ENCODE data around the gene TRAPPC11.
"Not testable (repeated sequence)": the region's sequence is repeated elsewhere in the genome, so short reads cannot be mapped to it uniquely, and the experiment has no call there.

Gene TRAPPC11

GRCh38 chr4:183659029-183659871 lies at the start of gene TRAPPC11, which contains the start of gene RWDD4:
TSS of gene TRAPPC11 (plus strand) at chr4:183659293. CDS start at chr4:183663868, 4,575 bp downstream.
TSS of gene RWDD4 (minus strand) at chr4:183659185. CDS start at chr4:183658952, 233 bp downstream.
- H3K27ac Mint-ChIP-seq: peak within 1 kb of the TSS; percentile 96
- H3K4me1 Mint-ChIP-seq (ENCODE audit: low read depth): peaks cover 28% of the 10 kb centered on the region
- H3K4me3 Mint-ChIP-seq: peak within 1 kb of the TSS; percentile 98
- peaks cover 6% of the 10 kb centered on the region for H3K36me3 Mint-ChIP-seq (ENCODE audit: low read depth)
- no peaks in the 10 kb centered on the region for H3K27me3 Mint-ChIP-seq (ENCODE audit: low read depth)
- no peaks in the 10 kb centered on the region for H3K9me3 Mint-ChIP-seq

- Mint-ChIP-seq H3K27ac (no peak overlapping the region), H3K27me3 (ENCODE audit: low read depth) (no peaks in the 10 kb centered on the region), H3K4me1 (ENCODE audit: low read depth) (no peaks in the 10 kb centered on the region)
These were observed 49.1 kb upstream of the TRAPPC11 start for GRCh38 chr4:183610033-183610432.

GRCh38 chr4:183610613-183611012 lies 48.5 kb upstream of the TRAPPC11 start:
- Mint-ChIP-seq H3K27ac (no peak overlapping the region), H3K27me3 (ENCODE audit: low read depth) (no peaks in the 10 kb centered on the region), H3K4me3 (no peak overlapping the region), H3K9me3 (no peaks in the 10 kb centered on the region), H3K4me1 (ENCODE audit: low read depth) (no peaks in the 10 kb centered on the region), H3K36me3 (ENCODE audit: low read depth) (no peaks in the 10 kb centered on the region)

More at GRCh38 chr4:183610033-183610432, 49.1 kb upstream of the TRAPPC11 start:
- H3K36me3 Mint-ChIP-seq (ENCODE audit: low read depth): no peaks in the 10 kb centered on the region
- no peak overlapping the region for H3K4me3 Mint-ChIP-seq
- H3K9me3 Mint-ChIP-seq: no peaks in the 10 kb centered on the region

GRCh38 chr4:183611210-183611830 lies 47.8 kb upstream of the TRAPPC11 start:
- Mint-ChIP-seq H3K4me1 (ENCODE audit: low read depth) (no peaks in the 10 kb centered on the region), H3K9me3 (no peaks in the 10 kb centered on the region), H3K27ac (no peak overlapping the region), H3K4me3 (no peak overlapping the region), H3K27me3 (ENCODE audit: low read depth) (no peaks in the 10 kb centered on the region), H3K36me3 (ENCODE audit: low read depth) (no peaks in the 10 kb centered on the region)

GRCh38 chr4:183612329-183613250 lies 46.5 kb upstream of the TRAPPC11 start:
- Mint-ChIP-seq H3K9me3 (no peaks in the 10 kb centered on the region), H3K4me3 (no peak overlapping the region), H3K4me1 (ENCODE audit: low read depth) (no peaks in the 10 kb centered on the region), H3K36me3 (ENCODE audit: low read depth) (no peaks in the 10 kb centered on the region), H3K27me3 (ENCODE audit: low read depth) (no peaks in the 10 kb centered on the region), H3K27ac (no peak overlapping the region)

- H3K36me3 Mint-ChIP-seq (ENCODE audit: low read depth): no peaks in the 10 kb centered on the region
- no peak overlapping the region for H3K27ac Mint-ChIP-seq
- H3K27me3 Mint-ChIP-seq (ENCODE audit: low read depth): peaks cover 6% of the 10 kb centered on the region
- H3K9me3 Mint-ChIP-seq: no peaks in the 10 kb centered on the region
- no peak overlapping the region for H3K4me3 Mint-ChIP-seq
- H3K4me1 Mint-ChIP-seq (ENCODE audit: low read depth): no peaks in the 10 kb centered on the region
These were observed 42.0 kb upstream of the TRAPPC11 start for GRCh38 chr4:183617075-183617474.

GRCh38 chr4:183618681-183619080 lies 40.4 kb upstream of the TRAPPC11 start:
- Mint-ChIP-seq H3K27ac (no peak overlapping the region), H3K36me3 (ENCODE audit: low read depth) (no peaks in the 10 kb centered on the region), H3K27me3 (ENCODE audit: low read depth) (peaks cover 7% of the 10 kb centered on the region), H3K4me1 (ENCODE audit: low read depth) (no peaks in the 10 kb centered on the region), H3K4me3 (no peak overlapping the region), H3K9me3 (no peaks in the 10 kb centered on the region)

GRCh38 chr4:183620421-183620820 lies 38.7 kb upstream of the TRAPPC11 start:
- Mint-ChIP-seq H3K9me3 (no peaks in the 10 kb centered on the region), H3K36me3 (ENCODE audit: low read depth) (no peaks in the 10 kb centered on the region), H3K27ac (no peak overlapping the region), H3K27me3 (ENCODE audit: low read depth) (peaks cover 7% of the 10 kb centered on the region), H3K4me1 (ENCODE audit: low read depth) (no peaks in the 10 kb centered on the region), H3K4me3 (no peak overlapping the region)

- no peaks in the 10 kb centered on the region for H3K9me3 Mint-ChIP-seq
- no peaks in the 10 kb centered on the region for H3K4me1 Mint-ChIP-seq (ENCODE audit: low read depth)
- no peaks in the 10 kb centered on the region for H3K36me3 Mint-ChIP-seq (ENCODE audit: low read depth)
- no peak overlapping the region for H3K4me3 Mint-ChIP-seq
- H3K27ac Mint-ChIP-seq: no peak overlapping the region
- peaks cover 7% of the 10 kb centered on the region for H3K27me3 Mint-ChIP-seq (ENCODE audit: low read depth)
These were observed 37.2 kb upstream of the TRAPPC11 start for GRCh38 chr4:183621875-183622274.

- Mint-ChIP-seq H3K36me3 (ENCODE audit: low read depth) (no peaks in the 10 kb centered on the region), H3K4me1 (ENCODE audit: low read depth) (no peaks in the 10 kb centered on the region), H3K27ac (no peak overlapping the region), H3K27me3 (ENCODE audit: low read depth) (peaks cover 7% of the 10 kb centered on the region), H3K4me3 (no peak overlapping the region), H3K9me3 (no peaks in the 10 kb centered on the region)
These were observed 34.5 kb upstream of the TRAPPC11 start for GRCh38 chr4:183624548-183624947.

- H3K27me3 Mint-ChIP-seq (ENCODE audit: low read depth): peaks cover 7% of the 10 kb centered on the region
- no peaks in the 10 kb centered on the region for H3K36me3 Mint-ChIP-seq (ENCODE audit: low read depth)
- H3K9me3 Mint-ChIP-seq: no peaks in the 10 kb centered on the region
- H3K4me1 Mint-ChIP-seq (ENCODE audit: low read depth): no peaks in the 10 kb centered on the region
- H3K4me3 Mint-ChIP-seq: no peak overlapping the region
- H3K27ac Mint-ChIP-seq: no peak overlapping the region
These were observed 32.9 kb upstream of the TRAPPC11 start for GRCh38 chr4:183626168-183626567.

- H3K27ac Mint-ChIP-seq; H3K4me3 Mint-ChIP-seq; H3K9me3 Mint-ChIP-seq; H3K4me1 Mint-ChIP-seq (ENCODE audit: low read depth); H3K36me3 Mint-ChIP-seq (ENCODE audit: low read depth); H3K27me3 Mint-ChIP-seq (ENCODE audit: low read depth): not testable (repeated sequence)
These were observed 31.8 kb upstream of the TRAPPC11 start for GRCh38 chr4:183627286-183627685.

- H3K4me3 Mint-ChIP-seq: no peak overlapping the region
- no peaks in the 10 kb centered on the region for H3K9me3 Mint-ChIP-seq
- no peak overlapping the region for H3K27ac Mint-ChIP-seq
- no peaks in the 10 kb centered on the region for H3K36me3 Mint-ChIP-seq (ENCODE audit: low read depth)
- H3K27me3 Mint-ChIP-seq (ENCODE audit: low read depth): no peaks in the 10 kb centered on the region
- no peaks in the 10 kb centered on the region for H3K4me1 Mint-ChIP-seq (ENCODE audit: low read depth)
These were observed 31.0 kb upstream of the TRAPPC11 start for GRCh38 chr4:183627979-183628588.

GRCh38 chr4:183631577-183632198 lies 27.4 kb upstream of the TRAPPC11 start:
- H3K36me3 Mint-ChIP-seq (ENCODE audit: low read depth): no peaks in the 10 kb centered on the region
- H3K4me1 Mint-ChIP-seq (ENCODE audit: low read depth): peaks cover 4% of the 10 kb centered on the region
- no peak overlapping the region for H3K27ac Mint-ChIP-seq
- H3K4me3 Mint-ChIP-seq: no peak overlapping the region
- no peaks in the 10 kb centered on the region for H3K27me3 Mint-ChIP-seq (ENCODE audit: low read depth)
- no peaks in the 10 kb centered on the region for H3K9me3 Mint-ChIP-seq
